ENCODE results near the gene EML6. TPM values are rescaled to one million over a fixed set of nuclear protein-coding genes. Genes with fewer than 3 reads are reported as not detected.

Gene EML6
- total RNA-seq, 1 experiment from 2014 or later: 6.6 TPM

GRCh38 chr2:54831480-54831879 is 108.0 kb downstream of the EML6 start:
- no peaks in the 10 kb centered on the region for H3K9me3 ChIP-seq (ENCODE audit: control insufficient read depth in 1 of 2, insufficient read depth in 1 of 2, low read depth in 1 of 2, low read length in 2 of 2)
- BruUV-seq (replicated peaks): no TSS peak
- no peak overlapping the region for H3K4me3 ChIP-seq (replicated peaks in 1 of 2; ENCODE audit: low read depth in 1 of 2, low read length in 2 of 2)
- no peak for DNase-seq (ENCODE audit: low read depth, low spot score)
- H3K27ac ChIP-seq (ENCODE audit: low read depth, low read length): no peak overlapping the region
- no peak overlapping the region for H2AFZ ChIP-seq (ENCODE audit: low read depth, low read length, poor library complexity, severe bottlenecking)
- no peaks in the 10 kb centered on the region for H3K4me1 ChIP-seq (ENCODE audit: control insufficient read depth in 1 of 2, insufficient read depth in 2 of 2, low read length in 2 of 2)
- H4K20me1 ChIP-seq (ENCODE audit: insufficient read depth): no peaks in the 10 kb centered on the region
- H3K9me2 ChIP-seq (ENCODE audit: insufficient read depth): no peaks in the 10 kb centered on the region
- no peak overlapping the region for H3K9ac ChIP-seq (ENCODE audit: low read length)
- no peak overlapping the region for H3K4me2 ChIP-seq (ENCODE audit: low read length)
- ChIA-PET POLR2A (no interaction called here), CTCF (no interaction called here), RAD21 (ENCODE audit: low non-redundant PET in 1 of 2, low total read pairs in 2 of 2, uncharacterized antibody in 2 of 2, unreplicated experiment in 2 of 2) (no interaction called here)
- intact Hi-C loops (cut with micrococcal nuclease): loop anchor here (10.0 kb wide), 2 partner anchors 107 to 727 kb away; partner anchors contain the start of gene EML6
- no peaks in the 10 kb centered on the region for H3K36me3 ChIP-seq (ENCODE audit: control insufficient read depth in 1 of 2, insufficient read depth in 2 of 2, low read length in 2 of 2)
- TF ChIP-seq REST (IDR thresholded peaks at IDR 0.05; ENCODE audit: low read depth) (no peak), POLR2AphosphoS5 (IDR thresholded peaks at IDR 0.05; ENCODE audit: low read depth, low read length) (no peak)
- no peaks in the 10 kb centered on the region for H3K27me3 ChIP-seq (ENCODE audit: insufficient read depth, low read length)
- H3K79me2 ChIP-seq (ENCODE audit: insufficient read depth, low read length): no peaks in the 10 kb centered on the region
- no peak for ATAC-seq

- no TSS peak for BruUV-seq (replicated peaks)
- RAD21 ChIA-PET (ENCODE audit: low non-redundant PET in 1 of 2, low total read pairs in 2 of 2, uncharacterized antibody in 2 of 2, unreplicated experiment in 2 of 2): no interaction called here
These were observed 111.3 kb downstream of the EML6 start for GRCh38 chr2:54834721-54835120.

More at GRCh38 chr2:54834721-54835120, 111.3 kb downstream of the EML6 start:
- H3K36me3 ChIP-seq (ENCODE audit: control insufficient read depth in 1 of 2, insufficient read depth in 2 of 2, low read length in 2 of 2): no peaks in the 10 kb centered on the region
- H3K27me3 ChIP-seq (ENCODE audit: insufficient read depth, low read length): no peaks in the 10 kb centered on the region
- POLR2A ChIA-PET: no interaction called here
- CTCF ChIA-PET: no interaction called here
- ATAC-seq: no peak
- no peak overlapping the region for H3K9ac ChIP-seq (ENCODE audit: low read length)
- H3K9me3 ChIP-seq (ENCODE audit: control insufficient read depth in 1 of 2, insufficient read depth in 1 of 2, low read depth in 1 of 2, low read length in 2 of 2): no peaks in the 10 kb centered on the region
- no peak overlapping the region for H3K4me3 ChIP-seq (replicated peaks in 1 of 2; ENCODE audit: low read depth in 1 of 2, low read length in 2 of 2)
- H3K27ac ChIP-seq (ENCODE audit: low read depth, low read length): no peak overlapping the region
- intact Hi-C loops (cut with micrococcal nuclease): loop anchor here (5.0 to 10.0 kb wide), 4 partner anchors 110 to 730 kb away; partner anchors contain the start of gene EML6
- H4K20me1 ChIP-seq (ENCODE audit: insufficient read depth): no peaks in the 10 kb centered on the region
- H3K4me2 ChIP-seq (ENCODE audit: low read length): no peak overlapping the region
- H3K79me2 ChIP-seq (ENCODE audit: insufficient read depth, low read length): no peaks in the 10 kb centered on the region
- DNase-seq (ENCODE audit: low read depth, low spot score): no peak
- TF ChIP-seq SIN3A (IDR thresholded peaks at IDR 0.05; ENCODE audit: low read depth): no peak
- no peak for TF ChIP-seq RAD21 (IDR thresholded peaks at IDR 0.05; ENCODE audit: low read depth)
- TF ChIP-seq SP1 (IDR thresholded peaks at IDR 0.05; ENCODE audit: low read depth): no peak
- no peak for TF ChIP-seq POLR2AphosphoS5 (IDR thresholded peaks at IDR 0.05; ENCODE audit: low read depth, low read length)
- TF ChIP-seq EZH2 (IDR thresholded peaks at IDR 0.05): no peak
- TF ChIP-seq JUND (IDR thresholded peaks at IDR 0.05): no peak
- no peak for TF ChIP-seq SRF (IDR thresholded peaks at IDR 0.05; ENCODE audit: low read depth)
- no peak for TF ChIP-seq ZBTB33 (IDR thresholded peaks at IDR 0.05; ENCODE audit: extremely low read depth, insufficient replicate concordance, low read length)
- no peak overlapping the region for H2AFZ ChIP-seq (ENCODE audit: low read depth, low read length, poor library complexity, severe bottlenecking)
- no peaks in the 10 kb centered on the region for H3K9me2 ChIP-seq (ENCODE audit: insufficient read depth)
- no peaks in the 10 kb centered on the region for H3K4me1 ChIP-seq (ENCODE audit: control insufficient read depth in 1 of 2, insufficient read depth in 2 of 2, low read length in 2 of 2)

Measured in HCT116 (cell line).